K562 (cell line): ENCODE data around the gene DNAJC15. TPM values are rescaled to one million over a fixed set of nuclear protein-coding genes. Genes with fewer than 3 reads are reported as not detected.
A peak's percentile ranks its signal among the peaks of the same experiment; 100 is the strongest.

Source experiments
- ATAC-seq: fragments of 200-7000 bp; cut with Tn5 transposase; 3 replicates; pipeline ENCODE4 v1.9.1; 2020; ENCODE audit warnings: moderate library complexity
- BruUV-seq: library from RNA; stranded (reverse); fragments of 400-500 nt; replicated peaks from 2 replicates; lab custom pipeline; 2021; lab: Mats Ljungman, UMichigan
- CTCF ChIA-PET: fragments of 300-600 bp; formaldehyde crosslinking; extraction: SDS; loops from one replicate; lab custom pipeline; 2021; ENCODE audit warnings: low intra/inter-chr PET ratio; lab: Yijun Ruan, JAX
- POLR2A ChIA-PET: fragments of 300-600, 350-650 bp; sonication (Branson Sonifier 250); formaldehyde crosslinking; extraction: SDS; loops from one replicate; lab custom pipeline; 2021; ENCODE audit warnings: antibody characterized with exemption, inconsistent platforms; lab: Yijun Ruan, JAX
- DNase-seq, 4 experiments: peaks; one replicate each; pipeline versions ENCODE4 v3.0.0 to v3.0.0-alpha.2; 2011 to 2018; ENCODE audit warnings: low spot score in 3 of 4, mixed read lengths in 3 of 4; ENCODE audit errors: extremely low read depth in 1 of 4
- FAIRE-seq: peaks from 2 replicates; lab custom pipeline; 2011; peaks lifted over from hg19 to GRCh38; lab: Jason Lieb, UNC
- H2AFZ ChIP-seq: 2 replicates; pipeline ENCODE4 v1.6.0; 2011; ENCODE audit warnings: low read depth, low read length, control low read depth, inconsistent platforms
- H3K27ac ChIP-seq: fragments of 200-600 bp; 3 replicates; pipeline ENCODE4 v1.8.0; 2011; ENCODE audit warnings: low read depth, mild to moderate bottlenecking, control low read depth, inconsistent platforms, low read length, moderate library complexity, mixed read lengths; ENCODE audit errors: extremely low read depth
- H3K27me3 ChIP-seq, 2 experiments: fragments of 300-600 bp in 1 of 2; 2 replicates in 1 of 2; 3 replicates in 1 of 2; pipeline versions ENCODE4 v1.6.0 to v1.8.0; 2011; ENCODE audit warnings: inconsistent platforms in 2 of 2, low read length in 2 of 2, mild to moderate bottlenecking in 1 of 2, mixed read lengths in 1 of 2, moderate library complexity in 1 of 2; ENCODE audit not compliant: control insufficient read depth in 2 of 2, insufficient read depth in 2 of 2
- H3K36me3 ChIP-seq: fragments of 300-600 bp; 3 replicates; pipeline ENCODE4 v1.8.0; 2011; ENCODE audit warnings: mild to moderate bottlenecking, low read length, inconsistent platforms; ENCODE audit not compliant: control insufficient read depth, insufficient read depth
- H3K4me1 ChIP-seq, 2 experiments: fragments of 200-600 bp in 1 of 2; replicated peaks in 1 of 2; 2 replicates in 1 of 2; 3 replicates in 1 of 2; pipeline versions ENCODE4 v1.5.1 to v1.8.0; 2011; ENCODE audit warnings: inconsistent platforms in 2 of 2, low read length in 2 of 2, mild to moderate bottlenecking in 1 of 2, mixed read lengths in 1 of 2, moderate library complexity in 1 of 2; ENCODE audit not compliant: control insufficient read depth in 2 of 2, insufficient read depth in 2 of 2
- H3K4me2 ChIP-seq: 2 replicates; pipeline ENCODE4 v1.6.1; 2011; ENCODE audit warnings: low read length, control low read depth, inconsistent platforms, mixed read lengths; ENCODE audit not compliant: insufficient read depth
- H3K4me3 ChIP-seq: fragments of 200-600 bp; sonication (generic), shearing (Covaris generic); 2 replicates; pipeline ENCODE4 v1.5.1; 2016; ENCODE audit warnings: control low read depth, inconsistent platforms
- H3K79me2 ChIP-seq: fragments of 200-600 bp; 3 replicates; pipeline ENCODE4 v1.8.0; 2011; ENCODE audit warnings: low read length, inconsistent platforms; ENCODE audit not compliant: control insufficient read depth, insufficient read depth
- H3K9ac ChIP-seq, 2 experiments: 2 replicates each; pipeline versions ENCODE4 v1.6.0 to v1.6.1; 2011; ENCODE audit warnings: low read depth in 2 of 2, low read length in 2 of 2, control low read depth in 1 of 2, inconsistent platforms in 1 of 2, mild to moderate bottlenecking in 1 of 2, mixed read lengths in 1 of 2; ENCODE audit not compliant: insufficient read depth in 1 of 2
- H3K9me1 ChIP-seq: one replicate; pipeline ENCODE4 v1.6.0; 2011; ENCODE audit warnings: inconsistent platforms, mild to moderate bottlenecking, low read length, moderate library complexity; ENCODE audit not compliant: control insufficient read depth, insufficient read depth
- H3K9me3 ChIP-seq: replicated peaks from 2 replicates; pipeline ENCODE4 v1.5.1; 2011; ENCODE audit warnings: low read depth, low read length, inconsistent platforms; ENCODE audit not compliant: control insufficient read depth, insufficient read depth
- H4K20me1 ChIP-seq: replicated peaks from 2 replicates; pipeline ENCODE4 v1.6.1; 2011; ENCODE audit warnings: low read length, inconsistent platforms, mixed read lengths; ENCODE audit not compliant: control insufficient read depth, insufficient read depth
- CBFA2T2 ChIP-seq: fragments of 450-650 bp; conservative IDR thresholded peaks from 2 replicates; pipeline ENCODE4 v1.6.1; 2017; ENCODE audit warnings: mild to moderate bottlenecking
- CBFA2T3 ChIP-seq: fragments of 450-650 bp; IDR thresholded peaks from 2 replicates; pipeline ENCODE4 v1.6.1; 2017
- FOXK1 ChIP-seq: sonication (generic); formaldehyde crosslinking; IDR thresholded peaks from 2 replicates; pipeline ENCODE4 v1.8.0; 2022; ENCODE audit warnings: missing genetic modification reagents, mild to moderate bottlenecking, borderline replicate concordance
- SMAD3 ChIP-seq: fragments of 450-650 bp; formaldehyde crosslinking; conservative IDR thresholded peaks from 2 replicates; pipeline ENCODE4 v1.4.0; 2020; ENCODE audit warnings: mild to moderate bottlenecking
- WGBS: fragments of 100-300 bp; shearing (Covaris generic); methylation state at CpG from one replicate; pipeline ENCODE4 v1.1.6; 2016; ENCODE audit warnings: low coverage, mixed read lengths; ENCODE audit not compliant: insufficient coverage; ENCODE audit errors: missing lambda C conversion rate; 5-methylcytosine and 5-hydroxymethylcytosine counted together
- in situ Hi-C: fragments of 300-500 bp; cut with MboI; formaldehyde crosslinking; loops from 4 replicates; pipeline ENCODE4 v1.15.0; 2018; ENCODE audit warnings: inconsistent platforms, mixed read lengths
- intact Hi-C: fragments of 100-400 bp; cut with micrococcal nuclease; formaldehyde crosslinking; loops from 2 replicates; pipeline ENCODE4 v1.14.2; 2022
- polyA plus RNA-seq, 8 experiments: library from polyadenylated mRNA; depleted of rRNA in 4 of 8; stranded (reverse) in 5 of 8; unstranded in 3 of 8; fragments of >200 nt; fragmentation: Nextera tagmentation in 2 of 8; fragmentation: Illumina TruSeq in 1 of 8; extraction: Ambion mirVana in 2 of 8; extraction: Trizol in 1 of 8; gene quantifications; 2 replicates each; pipeline versions ENCODE4 v1.2.1 to v1.2.3, GENCODE V29; 2011 to 2014; ENCODE audit warnings: inconsistent platforms in 1 of 8, missing spikeins in 1 of 8
- total RNA-seq, 7 experiments: library from RNA; depleted of rRNA in 6 of 7; stranded (reverse); fragments of >200 nt in 6 of 7; fragmentation: Illumina TruSeq in 2 of 7; extraction: Trizol in 2 of 7; gene quantifications; 2 replicates each; pipeline versions ENCODE4 v1.2.1 to v1.2.3, GENCODE V29; 2011 to 2021; ENCODE audit warnings: low replicate concordance in 1 of 7

Gene DNAJC15
- total and polyA plus RNA-seq, 9 of the 15 experiments (the other 6 are each of a cell fraction or from before 2014, with no cell fraction given) = 0.47 to 3.8 (median 1.0) TPM

DNA sequence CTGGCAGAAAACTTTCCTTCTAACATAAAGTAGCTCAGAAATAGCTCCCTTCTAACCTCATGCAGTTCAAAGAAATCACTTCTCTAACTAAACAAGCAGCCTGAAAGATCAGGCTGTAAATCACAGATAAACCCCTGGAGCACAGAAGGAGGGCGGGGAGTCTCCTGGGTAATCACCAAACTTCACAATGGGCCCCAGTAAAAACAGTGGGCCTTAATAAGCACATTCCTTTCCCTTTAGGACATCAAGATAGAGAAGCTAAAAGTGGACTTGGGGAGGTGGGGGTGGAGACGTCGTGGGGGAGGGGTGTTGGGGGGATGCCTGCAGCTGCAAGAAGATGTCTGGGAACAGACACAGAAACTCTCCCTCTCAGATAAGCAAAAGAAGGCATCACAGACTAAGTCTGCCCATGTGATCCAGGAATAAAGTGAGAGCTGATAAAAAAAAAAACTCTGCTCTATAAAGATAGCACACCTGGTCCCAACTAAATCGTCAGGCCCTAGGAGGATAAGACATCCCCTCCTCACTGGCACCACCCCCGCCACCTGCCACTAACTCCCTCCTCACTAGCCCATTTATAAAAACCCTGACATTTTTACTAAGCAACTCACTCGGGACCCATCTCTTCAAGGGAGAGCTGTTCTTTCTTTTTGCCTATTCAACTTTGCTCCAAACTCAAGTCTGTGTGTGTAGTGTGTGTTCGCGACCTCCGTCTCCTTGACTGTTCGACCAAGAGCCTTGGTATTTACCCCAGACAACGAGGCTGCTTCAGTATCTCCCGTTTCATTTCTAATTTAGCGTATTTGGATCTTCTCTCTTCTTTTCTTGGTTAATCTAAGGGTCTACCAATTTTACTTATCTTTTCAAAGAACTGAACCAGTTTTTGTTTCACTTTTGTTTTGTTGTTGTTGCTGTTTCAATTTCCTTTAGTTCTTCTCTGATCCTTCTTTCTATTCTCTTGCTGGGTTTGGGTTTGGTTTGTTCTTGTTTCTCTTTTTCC lies 31.7 kb downstream of the DNAJC15 start:
- in situ Hi-C loops (no loop called here), intact Hi-C loops (no loop called here)
- peak; percentile 32; the same call in 1 of the 2 replicates for TF ChIP-seq CBFA2T3
- TF ChIP-seq SMAD3 = no peak
- peak; percentile 41 for TF ChIP-seq CBFA2T2
- no peak for TF ChIP-seq FOXK1 (CRISPR knock-in tag)
- Histone ChIP-seq H3K9ac (no peak overlapping the region), H3K27me3 (no peaks in the 10 kb centered on the region), H3K4me3 (no peak overlapping the region), H3K4me1 (no peaks in the 10 kb centered on the region), H3K4me2 (no peak overlapping the region), H4K20me1 (no peaks in the 10 kb centered on the region), H2AFZ (no peak overlapping the region), H3K27ac (no peak overlapping the region), H3K9me1 (no peaks in the 10 kb centered on the region), H3K79me2 (no peaks in the 10 kb centered on the region), H3K9me3 (no peaks in the 10 kb centered on the region), H3K36me3 (no peaks in the 10 kb centered on the region)
- 0% methylated on average over 11 of the region's 13 CpGs for WGBS
- FAIRE-seq (no peak), DNase-seq (peak in 1 of 4 experiments; percentile 2), ATAC-seq (no peak)
- ChIA-PET POLR2A (no interaction called here), CTCF (no interaction called here)
- no TSS peak for BruUV-seq
